ENCODE data around the gene TOM1.

- no peak for TF ChIP-seq POLR2AphosphoS5 (IDR thresholded peaks at IDR 0.05; ENCODE audit: low read depth, low read length)
- TF ChIP-seq REST (IDR thresholded peaks at IDR 0.05; ENCODE audit: insufficient read depth in 1 of 2, low read depth in 2 of 2, low read length in 2 of 2) = no peak
- TF ChIP-seq TAF1 (IDR thresholded peaks at IDR 0.05; ENCODE audit: borderline replicate concordance, insufficient read depth, low read length) = no peak
- TF ChIP-seq SIN3A (IDR thresholded peaks at IDR 0.05; ENCODE audit: borderline replicate concordance, insufficient read depth, low read length) = no peak
- no peak for TF ChIP-seq FOXP2 (optimal IDR thresholded peaks at IDR 0.05; ENCODE audit: borderline replicate concordance, extremely low read depth, extremely low read length, insufficient read depth)
Observed at GRCh38 chr22:35381424-35382009, 81.8 kb downstream of the TOM1 start.

Data from PFSK-1 (cell line).